Mesendoderm (in vitro differentiated cells): Measurements from ENCODE around the gene SERINC1. TPM values are rescaled to one million over a fixed set of nuclear protein-coding genes. Genes with fewer than 3 reads are reported as not detected.

Experiments
- DNase-seq: peaks from one replicate; pipeline ENCODE4 v3.0.0; 2013
- H2AK5ac ChIP-seq: 2 replicates; pipeline ENCODE4 v1.6.1; 2013; ENCODE audit warnings: low read length, inconsistent platforms
- H2BK120ac ChIP-seq: 2 replicates; pipeline ENCODE4 v1.6.1; 2013; ENCODE audit warnings: low read depth, mild to moderate bottlenecking, low read length, moderate library complexity, mixed read lengths
- H2BK15ac ChIP-seq: replicated peaks from 2 replicates; pipeline ENCODE4 v1.6.1; 2013; ENCODE audit warnings: low read depth, mild to moderate bottlenecking, moderate library complexity
- H2BK5ac ChIP-seq: 2 replicates; pipeline ENCODE4 v1.6.1; 2013; ENCODE audit warnings: low read length, inconsistent platforms
- H3K18ac ChIP-seq: 2 replicates; pipeline ENCODE4 v1.6.1; 2013; ENCODE audit warnings: mild to moderate bottlenecking, low read length, mixed read lengths
- H3K23ac ChIP-seq: one replicate; pipeline ENCODE4 v1.6.1; 2013; ENCODE audit warnings: low read length
- H3K27ac ChIP-seq: 2 replicates; pipeline ENCODE4 v1.5.1; 2013; ENCODE audit warnings: low read depth, mild to moderate bottlenecking, inconsistent platforms, low read length, moderate library complexity
- H3K27me3 ChIP-seq: 2 replicates; pipeline ENCODE4 v1.6.1; 2013; ENCODE audit warnings: low read length, control low read depth, mild to moderate bottlenecking, inconsistent platforms; ENCODE audit not compliant: insufficient read depth, poor library complexity
- H3K36me3 ChIP-seq: 2 replicates; pipeline ENCODE4 v1.6.1; 2013; ENCODE audit warnings: low read length, inconsistent platforms; ENCODE audit not compliant: control insufficient read depth, insufficient read depth
- H3K4ac ChIP-seq: one replicate; pipeline ENCODE4 v1.6.1; 2013; ENCODE audit warnings: low read depth, mild to moderate bottlenecking, low read length, moderate library complexity
- H3K4me1 ChIP-seq: 2 replicates; pipeline ENCODE4 v1.6.1; 2013; ENCODE audit warnings: low read depth, low read length, inconsistent platforms; ENCODE audit not compliant: control insufficient read depth
- H3K4me2 ChIP-seq: 2 replicates; pipeline ENCODE4 v1.6.1; 2013; ENCODE audit warnings: low read length
- H3K4me3 ChIP-seq: 2 replicates; pipeline ENCODE4 v1.5.1; 2013; ENCODE audit warnings: mild to moderate bottlenecking, low read length
- H3K56ac ChIP-seq: one replicate; pipeline ENCODE4 v1.6.1; 2013; ENCODE audit warnings: low read length
- H3K79me1 ChIP-seq: 2 replicates; pipeline ENCODE4 v1.6.1; 2013; ENCODE audit warnings: low read length, inconsistent platforms
- H3K79me2 ChIP-seq: 2 replicates; pipeline ENCODE4 v1.6.1; 2013; ENCODE audit warnings: mild to moderate bottlenecking, low read length; ENCODE audit not compliant: control insufficient read depth, insufficient read depth
- H3K9ac ChIP-seq: 2 replicates; pipeline ENCODE4 v1.6.1; 2013; ENCODE audit warnings: low read length, inconsistent platforms
- H4K5ac ChIP-seq: one replicate; pipeline ENCODE4 v1.6.1; 2013; ENCODE audit warnings: low read length
- H4K8ac ChIP-seq: one replicate; pipeline ENCODE4 v1.6.1; 2013; ENCODE audit warnings: low read depth, mild to moderate bottlenecking, control low read depth, low read length, moderate library complexity
- WGBS: extraction: QIAGEN DNeasy Blood & Tissue Kit; methylation state at CpG from one replicate; pipeline ENCODE4 v1.1.7; 2013; ENCODE audit warnings: low lambda C conversion rate, missing lambda C conversion rate; ENCODE audit not compliant: insufficient coverage; ENCODE audit errors: extremely low coverage; 5-methylcytosine and 5-hydroxymethylcytosine counted together
- small RNA-seq: library from polyadenylated mRNA; stranded (forward); fragments of <200 nt; extraction: miRNeasy Mini kit (QIAGEN cat#:217004); gene quantifications from one replicate; pipeline ENCODE3, GENCODE V24; 2013; ENCODE audit not compliant: insufficient read depth

SERINC1 gene

GRCh38 chr6:122399348-122400120 is 72.1 kb downstream of the SERINC1 start, which contains the start of gene HSF2:
Gene HSF2, plus strand, starts transcription at chr6:122399652. Its CDS starts 86 bp downstream, at chr6:122399738.
- Histone ChIP-seq H3K4me2 (peak within 1 kb of the TSS; percentile 66), H2BK120ac (no peak within 1 kb of the TSS), H3K36me3 (no peaks in the 10 kb centered on the region), H3K18ac (peak within 1 kb of the TSS; percentile 78), H3K4me1 (peaks cover 2% of the 10 kb centered on the region), H2AK5ac (no peak within 1 kb of the TSS), H3K79me1 (peaks cover 4% of the 10 kb centered on the region), H3K27ac (peak within 1 kb of the TSS; percentile 78), H4K5ac (peak within 1 kb of the TSS; percentile 85), H3K23ac (peak within 1 kb of the TSS; percentile 85), H3K56ac (peak within 1 kb of the TSS; percentile 98), H3K4ac (peak within 1 kb of the TSS; percentile 1), H3K79me2 (peaks cover 7% of the 10 kb centered on the region), H4K8ac (no peak within 1 kb of the TSS), H3K27me3 (peaks cover 16% of the 10 kb centered on the region), H2BK5ac (no peak within 1 kb of the TSS), H3K4me3 (peak within 1 kb of the TSS; percentile 99), H2BK15ac (no peak within 1 kb of the TSS), H3K9ac (peak within 1 kb of the TSS; percentile 98)
- DNase-seq, result peak; percentile 99
- WGBS, result no CpG with 5 or more reads among the region's 82 CpGs

GRCh38 chr6:122399055-122399347 is 72.6 kb downstream of the SERINC1 start:
- Histone ChIP-seq H3K4me3 (no peak overlapping the region), H3K79me1 (peaks cover 4% of the 10 kb centered on the region), H3K23ac (no peak overlapping the region), H3K18ac (no peak overlapping the region), H2BK120ac (no peak overlapping the region), H3K79me2 (peaks cover 7% of the 10 kb centered on the region), H2BK15ac (no peak overlapping the region), H2BK5ac (no peak overlapping the region), H3K56ac (peak overlapping the region; percentile 69), H3K4me1 (peaks cover 2% of the 10 kb centered on the region), H3K4ac (no peak overlapping the region), H3K36me3 (no peaks in the 10 kb centered on the region), H4K8ac (no peak overlapping the region), H3K27ac (no peak overlapping the region), H2AK5ac (no peak overlapping the region), H3K4me2 (peak overlapping the region; percentile 50), H3K27me3 (peaks cover 22% of the 10 kb centered on the region), H4K5ac (peak overlapping the region; percentile 85), H3K9ac (peak overlapping the region; percentile 67)
- no CpG with 5 or more reads among the region's 2 CpGs for WGBS
- no peak for DNase-seq

DNA sequence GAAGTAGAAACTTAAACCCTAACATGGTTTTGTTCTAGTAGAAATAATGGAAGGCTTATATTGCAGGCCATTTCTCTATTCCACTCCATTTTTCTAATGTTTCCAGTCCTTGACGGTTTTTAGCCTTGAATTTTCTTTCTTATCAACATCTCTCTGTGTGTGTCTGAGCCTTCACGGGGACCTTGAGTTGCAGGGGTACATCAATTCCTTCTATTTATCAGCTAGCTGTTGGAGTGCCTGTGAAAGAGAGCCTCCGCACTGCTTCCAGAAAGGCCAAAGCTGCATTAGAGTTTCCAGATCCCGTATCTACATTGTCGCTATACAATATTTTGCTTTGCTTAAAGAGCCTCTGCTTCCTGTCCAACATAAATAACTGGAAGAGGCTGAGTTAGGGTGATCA is 77.6 kb downstream of the SERINC1 start:
- Histone ChIP-seq H3K79me2 (no peaks in the 10 kb centered on the region), H3K9ac (no peak overlapping the region), H3K4me2 (no peak overlapping the region), H3K36me3 (no peaks in the 10 kb centered on the region), H4K5ac (no peak overlapping the region), H3K18ac (no peak overlapping the region), H2BK120ac (no peak overlapping the region), H3K4me3 (no peak overlapping the region), H2BK5ac (no peak overlapping the region), H3K27ac (no peak overlapping the region), H4K8ac (no peak overlapping the region), H2BK15ac (no peak overlapping the region), H3K27me3 (peaks cover 35% of the 10 kb centered on the region), H3K4ac (no peak overlapping the region), H3K23ac (no peak overlapping the region), H2AK5ac (no peak overlapping the region), H3K79me1 (no peaks in the 10 kb centered on the region), H3K4me1 (no peaks in the 10 kb centered on the region), H3K56ac (no peak overlapping the region)
- no peak for DNase-seq
- no CpG with 5 or more reads among the region's 5 CpGs for whole genome bisulfite sequencing

GRCh38 chr6:122393351-122393896 is 78.2 kb downstream of the SERINC1 start:
- Histone ChIP-seq H3K36me3 (no peaks in the 10 kb centered on the region), H3K27ac (no peak overlapping the region), H3K4me2 (no peak overlapping the region), H3K4me3 (no peak overlapping the region), H3K4me1 (no peaks in the 10 kb centered on the region), H3K79me1 (no peaks in the 10 kb centered on the region), H3K56ac (no peak overlapping the region), H2BK15ac (no peak overlapping the region), H4K5ac (no peak overlapping the region), H3K4ac (no peak overlapping the region), H3K9ac (no peak overlapping the region), H2BK5ac (no peak overlapping the region), H3K79me2 (no peaks in the 10 kb centered on the region), H3K18ac (no peak overlapping the region), H3K23ac (no peak overlapping the region), H4K8ac (no peak overlapping the region), H2AK5ac (no peak overlapping the region), H2BK120ac (no peak overlapping the region), H3K27me3 (peaks cover 39% of the 10 kb centered on the region)
- WGBS, result no CpG with 5 or more reads among the region's 8 CpGs
- peak; percentile 14 for DNase-seq

Small RNA genes within 50 kb of the gene (small RNA-seq; reads per million reads assigned to genes)
- gene Z99129.1, result not detected
